Large intestine (tissue), 3 donors: ENCODE data around the gene HES1. TPM values are rescaled to one million over a fixed set of nuclear protein-coding genes. Genes with fewer than 3 reads are reported as not detected.
A peak's percentile ranks its signal among the peaks of the same experiment; 100 is the strongest.

Experiments
- DNase-seq, 2 donors: peaks; one replicate each; pipeline versions ENCODE4 v3.0.0 to v3.0.0-alpha.2; 2013
- H3K27ac ChIP-seq: one replicate; pipeline ENCODE4 v1.5.1; 2013; ENCODE audit warnings: low read length
- H3K27me3 ChIP-seq: 2 replicates; pipeline ENCODE4 v1.6.1; 2013; ENCODE audit warnings: low read length; ENCODE audit not compliant: control insufficient read depth, insufficient read depth
- H3K36me3 ChIP-seq: 2 replicates; pipeline ENCODE4 v1.6.1; 2013; ENCODE audit warnings: low read length; ENCODE audit not compliant: control insufficient read depth, insufficient read depth
- H3K4me1 ChIP-seq: one replicate; pipeline ENCODE4 v1.6.1; 2013; ENCODE audit warnings: low read length; ENCODE audit not compliant: control insufficient read depth, insufficient read depth
- H3K4me3 ChIP-seq: one replicate; pipeline ENCODE4 v1.5.1; 2013; ENCODE audit warnings: low read length
- H3K9me3 ChIP-seq: one replicate; pipeline ENCODE4 v1.6.1; 2013; ENCODE audit warnings: mild to moderate bottlenecking, low read depth, low read length, moderate library complexity; ENCODE audit not compliant: control insufficient read depth
- WGBS: methylation state at CpG from one replicate; pipeline ENCODE4 v1.1.5; 2013; ENCODE audit warnings: low lambda C conversion rate; ENCODE audit not compliant: insufficient coverage; 5-methylcytosine and 5-hydroxymethylcytosine counted together
- polyA plus RNA-seq: library from polyadenylated mRNA; unstranded; fragments of 120-200 nt; gene quantifications from one replicate; pipeline ENCODE4 v1.2.1, GENCODE V29; 2013

Gene HES1
- polyA plus RNA-seq, 1 donor = 53.9 TPM

DNA sequence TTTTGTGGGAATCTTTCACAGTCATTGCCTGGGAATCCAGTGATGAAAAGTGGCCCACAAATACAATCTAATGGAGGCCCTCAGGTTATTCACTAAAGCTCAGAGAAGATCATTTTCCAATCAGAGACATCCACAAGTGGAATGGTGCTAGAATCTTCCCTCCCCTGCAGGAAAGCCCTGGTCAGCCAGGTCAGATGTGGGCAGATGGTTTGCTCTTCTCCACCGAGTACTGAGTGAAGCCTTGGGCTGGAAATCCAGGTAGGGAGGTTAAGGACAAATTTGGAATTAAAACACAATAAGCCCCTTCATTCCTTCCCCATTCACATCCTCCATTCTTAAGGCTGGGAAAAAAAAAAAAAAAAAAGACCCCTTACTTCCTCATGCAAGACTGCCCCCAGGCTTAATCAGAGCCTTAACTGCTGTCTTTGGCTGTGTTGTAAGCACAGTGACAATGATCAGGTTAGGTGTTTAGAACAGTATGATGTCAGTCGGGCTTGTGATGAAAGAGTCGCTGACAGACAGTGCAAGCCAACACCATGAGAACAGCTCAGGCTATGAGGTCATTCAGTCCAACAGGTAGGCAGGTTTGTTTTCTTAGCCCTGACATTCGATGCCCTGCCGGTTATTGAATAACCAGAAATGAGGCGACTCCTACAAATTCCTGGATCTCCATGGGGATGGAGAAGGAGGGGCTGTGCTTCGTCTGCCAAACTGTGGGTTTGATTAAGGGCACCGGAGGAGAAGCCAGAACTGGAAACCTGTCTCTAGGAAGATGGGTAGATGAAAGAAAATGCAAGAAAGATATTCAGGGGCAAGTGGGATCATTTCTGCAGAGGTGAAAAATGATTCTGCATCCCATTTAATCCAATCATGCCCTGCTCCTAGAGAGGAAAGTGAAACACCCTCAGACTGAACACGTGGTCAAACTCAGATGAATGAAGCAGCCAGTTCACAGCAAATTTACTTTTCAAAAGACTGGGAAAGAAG, 23.5 kb upstream of the HES1 start:
- peak overlapping the region; percentile 72 for H3K27ac ChIP-seq
- no peaks in the 10 kb centered on the region for H3K27me3 ChIP-seq
- peaks cover 23% of the 10 kb centered on the region for H3K4me1 ChIP-seq
- DNase-seq = peak; percentile 96 to 98
- H3K9me3 ChIP-seq = no peaks in the 10 kb centered on the region
- H3K4me3 ChIP-seq = no peak overlapping the region
- WGBS = 0% methylated on average over 1 of the region's 9 CpGs
- H3K36me3 ChIP-seq = no peaks in the 10 kb centered on the region

DNA sequence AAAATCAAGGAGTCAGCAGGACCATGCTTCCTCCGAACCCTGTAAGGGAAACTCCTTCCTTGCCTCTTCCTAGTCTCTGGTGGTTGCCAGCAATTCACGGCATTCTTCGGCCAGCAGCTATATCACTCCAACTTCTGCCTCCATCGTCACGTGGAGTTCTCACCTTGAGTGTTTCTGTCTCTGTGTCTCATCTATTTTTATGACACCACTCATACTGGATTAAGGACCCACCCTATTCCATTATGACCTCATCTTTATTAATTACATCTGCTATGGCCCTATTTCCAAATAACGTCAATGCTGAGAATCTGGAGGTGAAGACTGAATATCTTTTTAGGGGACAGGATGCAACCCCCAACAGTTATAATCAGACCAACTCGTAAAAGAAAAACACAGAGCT, 21.8 kb upstream of the HES1 start:
- no peaks in the 10 kb centered on the region for H3K9me3 ChIP-seq
- H3K4me1 ChIP-seq = peaks cover 25% of the 10 kb centered on the region
- DNase-seq = no peak
- H3K36me3 ChIP-seq = no peaks in the 10 kb centered on the region
- WGBS = no CpG with 5 or more reads among the region's 7 CpGs
- no peaks in the 10 kb centered on the region for H3K27me3 ChIP-seq
- H3K27ac ChIP-seq = no peak overlapping the region
- no peak overlapping the region for H3K4me3 ChIP-seq

DNA sequence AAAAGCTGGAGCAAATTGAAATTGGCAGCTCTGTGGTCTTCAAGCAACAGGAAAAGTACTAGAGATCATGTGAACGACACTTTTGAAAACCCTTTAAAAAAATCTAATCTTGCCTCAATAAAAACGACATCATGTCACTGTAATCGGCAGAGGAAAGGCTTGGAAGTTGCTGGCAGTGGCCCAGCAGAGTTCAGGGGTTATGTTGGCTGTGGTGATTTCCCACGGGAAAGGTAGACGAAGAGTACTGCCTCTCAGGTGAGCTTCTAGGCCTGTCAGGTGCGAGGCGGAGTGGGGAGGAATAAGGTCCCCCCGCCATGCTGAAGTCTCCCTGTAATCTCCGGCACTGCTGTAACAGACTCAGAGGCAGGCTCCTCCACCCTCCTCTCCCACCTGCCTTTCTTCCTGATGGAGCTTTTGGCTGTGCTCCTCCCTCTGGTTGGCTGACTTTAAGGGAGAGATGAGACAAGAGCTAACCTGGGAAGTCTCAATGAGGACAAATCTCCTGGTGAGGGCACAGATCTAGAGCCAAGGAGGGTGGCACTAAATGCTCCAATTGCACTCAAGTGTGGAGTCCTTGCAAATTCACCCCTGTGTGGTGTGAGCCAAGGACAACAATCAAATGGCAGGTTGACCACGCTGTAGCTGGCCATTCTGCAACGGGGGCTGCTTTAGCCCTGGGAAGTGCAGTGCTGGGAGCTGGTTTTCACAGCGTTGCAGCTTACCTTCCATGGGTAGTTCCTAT, 18.7 kb upstream of the HES1 start:
- Histone ChIP-seq H3K4me1 (peaks cover 33% of the 10 kb centered on the region), H3K36me3 (no peaks in the 10 kb centered on the region), H3K9me3 (no peaks in the 10 kb centered on the region), H3K27ac (peak overlapping the region; percentile 9), H3K27me3 (no peaks in the 10 kb centered on the region), H3K4me3 (no peak overlapping the region)
- peak; percentile 74 to 89 for DNase-seq
- WGBS = no CpG with 5 or more reads among the region's 12 CpGs

DNA sequence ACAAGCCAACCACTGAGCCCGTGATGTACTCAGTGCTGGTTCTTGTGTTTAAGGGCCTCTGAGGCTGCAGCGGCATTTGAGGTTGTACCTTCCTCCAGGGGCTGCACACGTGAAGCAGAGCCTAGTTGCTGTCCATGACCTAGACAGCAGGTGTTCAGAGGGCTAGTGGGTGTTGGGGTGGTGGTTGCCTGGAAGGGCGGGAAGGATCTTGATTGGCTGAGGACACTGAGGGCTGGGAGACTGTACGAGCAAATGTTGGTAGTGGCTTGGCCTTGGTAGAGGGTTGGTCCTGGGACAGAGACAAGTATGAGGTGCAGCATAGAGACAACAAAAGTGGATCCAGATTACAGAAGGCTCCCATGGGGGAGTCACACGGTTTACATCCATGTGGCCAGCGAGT, 17.0 kb upstream of the HES1 start:
- no peaks in the 10 kb centered on the region for H3K9me3 ChIP-seq

DNA sequence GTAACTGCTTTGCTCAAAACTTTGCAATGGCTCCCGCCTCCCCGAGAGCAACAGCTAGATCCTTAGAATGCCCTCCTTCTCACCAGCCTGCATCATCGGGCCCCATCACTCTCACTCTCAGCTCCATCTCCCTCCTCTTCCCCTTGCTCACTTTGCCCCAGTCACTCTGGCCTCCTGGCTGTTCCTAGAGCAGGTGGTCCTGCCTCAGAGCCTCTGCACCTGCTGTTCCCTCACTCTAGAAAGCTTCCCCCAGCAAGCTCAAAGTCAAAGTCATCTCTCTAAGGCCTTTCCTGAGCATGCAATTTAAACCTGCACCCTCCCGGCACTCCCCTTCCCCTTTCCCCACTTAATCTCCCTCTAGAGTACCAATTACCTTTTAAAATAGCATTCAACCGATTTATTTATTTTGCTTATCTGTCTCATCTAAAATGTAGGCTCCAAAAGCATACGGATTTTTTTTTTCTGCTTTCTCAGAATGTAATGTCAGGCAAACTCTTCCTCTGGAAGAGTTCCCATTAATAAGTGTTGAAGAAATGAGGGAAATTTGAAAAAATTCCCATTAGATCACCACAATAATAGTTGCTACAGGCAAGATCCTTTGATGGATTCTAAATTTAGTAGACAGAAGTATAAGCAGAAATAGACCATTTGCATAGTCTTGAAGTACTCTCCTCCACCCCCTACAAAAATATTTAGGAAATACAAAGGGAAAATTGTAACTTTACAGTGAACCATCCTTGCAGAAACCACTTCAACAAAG, 15.9 kb upstream of the HES1 start:
- Histone ChIP-seq H3K36me3 (no peaks in the 10 kb centered on the region), H3K27ac (no peak overlapping the region), H3K4me1 (peaks cover 45% of the 10 kb centered on the region), H3K27me3 (no peaks in the 10 kb centered on the region), H3K4me3 (no peak overlapping the region), H3K9me3 (no peaks in the 10 kb centered on the region)
- DNase-seq = no peak
- WGBS = 42% methylated on average over 2 of the region's 6 CpGs

More for the DNA sequence above, 17.0 kb upstream of the HES1 start:
- H3K4me3 ChIP-seq = no peak overlapping the region
- no CpG with 5 or more reads among the region's 7 CpGs for WGBS
- no peaks in the 10 kb centered on the region for H3K27me3 ChIP-seq
- H3K27ac ChIP-seq = no peak overlapping the region
- no peak for DNase-seq
- H3K4me1 ChIP-seq = peaks cover 38% of the 10 kb centered on the region
- H3K36me3 ChIP-seq = no peaks in the 10 kb centered on the region

DNA sequence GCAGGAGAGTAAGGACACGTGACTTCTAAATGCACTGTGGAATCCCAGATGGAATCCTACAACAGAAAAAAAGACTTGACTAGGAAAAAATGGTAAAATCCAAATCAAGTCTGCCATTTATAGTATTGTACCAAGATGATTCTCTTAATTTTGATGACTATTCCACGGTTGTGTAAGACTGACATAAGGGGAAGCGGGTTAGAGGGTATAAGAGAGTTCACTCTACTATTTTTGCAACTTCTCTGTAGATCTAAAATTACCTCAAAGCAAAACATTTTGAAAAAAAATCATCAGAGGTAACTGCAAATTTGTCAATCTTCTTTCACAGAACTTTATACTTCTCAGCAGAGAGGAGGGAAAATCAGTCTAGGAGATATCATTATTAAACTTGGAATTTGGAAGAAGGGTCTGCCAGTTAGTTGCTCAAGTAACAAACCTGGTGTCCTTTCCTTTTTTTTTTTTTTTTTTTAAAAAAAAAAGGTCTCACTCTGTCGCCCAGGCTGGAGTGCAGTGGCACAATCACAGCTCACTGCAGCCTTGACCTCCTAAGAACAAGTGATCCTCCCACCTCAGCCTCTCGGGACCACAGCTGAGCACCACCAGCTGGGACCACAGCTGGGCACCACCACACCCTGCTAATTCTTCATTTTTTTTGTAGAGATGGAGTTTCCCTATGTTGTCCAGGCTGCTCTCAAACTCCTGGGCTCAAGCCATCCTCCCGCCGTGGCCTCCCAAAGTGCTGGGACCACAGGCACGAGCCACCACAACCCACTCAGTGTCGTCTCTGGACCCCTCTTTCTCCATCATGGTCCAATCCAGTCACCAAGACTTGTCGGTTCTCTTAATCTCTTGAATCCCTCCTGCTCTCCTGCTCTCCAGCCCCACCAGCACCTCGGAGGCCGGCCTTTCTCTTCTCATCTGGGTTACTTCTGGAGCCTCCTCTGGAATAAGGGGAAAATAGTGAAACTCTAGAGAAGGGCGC, 14.9 kb upstream of the HES1 start:
- peaks cover 54% of the 10 kb centered on the region for H3K4me1 ChIP-seq
- H3K27ac ChIP-seq = peak overlapping the region; percentile 85
- DNase-seq = no peak
- no peaks in the 10 kb centered on the region for H3K9me3 ChIP-seq
- no peak overlapping the region for H3K4me3 ChIP-seq
- no peaks in the 10 kb centered on the region for H3K27me3 ChIP-seq
- H3K36me3 ChIP-seq = no peaks in the 10 kb centered on the region
- 68% methylated on average over 4 of the region's 13 CpGs for WGBS

DNA sequence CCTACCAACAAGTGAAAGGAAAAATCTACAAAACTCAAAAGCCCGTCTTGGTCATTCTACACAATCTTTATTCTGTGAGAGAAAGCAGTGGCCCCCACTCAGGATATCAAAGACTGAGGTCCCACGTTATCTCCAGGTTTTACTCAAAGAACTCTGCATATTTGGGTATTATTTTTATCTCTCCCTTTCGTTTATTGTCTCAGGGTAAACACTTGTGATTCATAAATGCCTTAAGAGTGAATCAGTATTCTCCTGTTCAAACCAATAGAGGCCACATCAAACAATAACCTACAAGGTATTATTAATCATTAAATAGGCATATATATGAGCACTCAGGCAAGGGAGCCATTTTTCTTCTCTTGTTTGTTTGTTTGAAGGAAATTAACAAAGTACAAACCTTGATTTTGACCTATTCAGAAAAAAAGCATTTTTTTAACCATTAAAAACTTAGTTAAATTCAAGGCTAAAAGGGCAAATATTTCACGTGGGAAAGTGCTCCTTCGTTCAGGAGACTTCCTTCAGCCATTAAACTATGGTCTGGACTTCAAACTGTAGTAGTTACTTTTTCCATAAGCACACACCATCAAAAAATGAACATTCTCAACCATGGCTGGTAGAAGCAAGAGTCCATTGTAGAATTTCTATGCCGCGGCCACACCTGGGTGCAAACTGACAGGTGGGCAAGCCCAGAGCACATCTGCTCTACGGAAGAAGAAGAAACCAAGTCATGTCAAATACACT, 13.9 kb upstream of the HES1 start:
- peak; percentile 56 to 88 for DNase-seq
- WGBS = 24% methylated on average over 3 of the region's 8 CpGs
- no peaks in the 10 kb centered on the region for H3K27me3 ChIP-seq
- H3K9me3 ChIP-seq = no peaks in the 10 kb centered on the region
- peak overlapping the region; percentile 85 for H3K27ac ChIP-seq
- H3K4me1 ChIP-seq = peaks cover 49% of the 10 kb centered on the region
- H3K4me3 ChIP-seq = no peak overlapping the region
- H3K36me3 ChIP-seq = no peaks in the 10 kb centered on the region

DNA sequence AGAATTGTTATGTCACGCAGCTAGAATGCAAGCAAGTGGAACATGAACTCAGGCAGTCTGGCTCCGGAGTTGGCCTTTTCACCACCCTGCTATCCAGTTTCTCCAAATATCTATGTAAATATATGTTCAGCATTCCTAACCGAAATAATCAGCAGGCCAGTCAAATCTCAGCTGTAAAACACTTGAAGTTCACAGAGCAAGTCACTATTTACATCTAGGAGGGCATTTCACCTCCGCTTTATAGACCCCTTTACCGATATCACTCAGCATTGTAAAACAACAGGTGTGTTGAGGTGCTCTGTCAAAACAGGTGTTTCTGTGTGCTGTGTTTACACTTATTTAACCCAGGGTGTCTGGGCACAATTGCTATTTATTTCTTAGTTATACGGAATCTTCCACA, 12.2 kb upstream of the HES1 start:
- peak in 1 of 2 donors; percentile 56 for DNase-seq
- H3K27ac ChIP-seq = peak overlapping the region; percentile 85
- no peaks in the 10 kb centered on the region for H3K9me3 ChIP-seq
- peaks cover 44% of the 10 kb centered on the region for H3K4me1 ChIP-seq
- no peak overlapping the region for H3K4me3 ChIP-seq
- H3K36me3 ChIP-seq = no peaks in the 10 kb centered on the region
- H3K27me3 ChIP-seq = no peaks in the 10 kb centered on the region
- WGBS = no CpG with 5 or more reads among the region's 6 CpGs

DNA sequence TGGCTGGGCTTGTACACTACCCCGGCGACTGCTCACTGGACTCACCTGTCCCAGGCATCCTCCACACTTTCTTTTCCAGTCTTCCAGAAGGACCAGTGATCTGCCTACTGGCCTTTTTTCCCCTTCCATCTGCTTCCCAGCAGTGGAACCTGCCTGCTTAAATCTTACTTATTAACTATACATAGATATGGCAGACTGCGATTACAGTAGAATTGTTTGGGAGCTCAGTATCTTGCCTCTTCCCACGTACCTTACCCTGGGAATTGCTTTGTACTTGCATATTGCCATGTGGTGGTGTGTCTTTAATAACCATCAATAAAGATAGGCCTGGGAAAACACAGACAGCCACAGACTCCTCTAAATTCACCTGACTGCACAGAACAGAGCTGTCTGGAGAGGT, 11.8 kb upstream of the HES1 start:
- no peaks in the 10 kb centered on the region for H3K9me3 ChIP-seq
- H3K4me3 ChIP-seq = no peak overlapping the region
- H3K4me1 ChIP-seq = peaks cover 47% of the 10 kb centered on the region
- WGBS = no CpG with 5 or more reads among the region's 4 CpGs
- no peaks in the 10 kb centered on the region for H3K27me3 ChIP-seq
- peak; percentile 89 to 96 for DNase-seq
- peak overlapping the region; percentile 85 for H3K27ac ChIP-seq
- H3K36me3 ChIP-seq = no peaks in the 10 kb centered on the region
